ENCODE measurements around the gene SAMD11. TPM values are rescaled to one million over a fixed set of nuclear protein-coding genes. Genes with fewer than 3 reads are reported as not detected.

Gene SAMD11
- total RNA-seq, 1 experiment from 2014 or later, result 13.5 TPM

DNA sequence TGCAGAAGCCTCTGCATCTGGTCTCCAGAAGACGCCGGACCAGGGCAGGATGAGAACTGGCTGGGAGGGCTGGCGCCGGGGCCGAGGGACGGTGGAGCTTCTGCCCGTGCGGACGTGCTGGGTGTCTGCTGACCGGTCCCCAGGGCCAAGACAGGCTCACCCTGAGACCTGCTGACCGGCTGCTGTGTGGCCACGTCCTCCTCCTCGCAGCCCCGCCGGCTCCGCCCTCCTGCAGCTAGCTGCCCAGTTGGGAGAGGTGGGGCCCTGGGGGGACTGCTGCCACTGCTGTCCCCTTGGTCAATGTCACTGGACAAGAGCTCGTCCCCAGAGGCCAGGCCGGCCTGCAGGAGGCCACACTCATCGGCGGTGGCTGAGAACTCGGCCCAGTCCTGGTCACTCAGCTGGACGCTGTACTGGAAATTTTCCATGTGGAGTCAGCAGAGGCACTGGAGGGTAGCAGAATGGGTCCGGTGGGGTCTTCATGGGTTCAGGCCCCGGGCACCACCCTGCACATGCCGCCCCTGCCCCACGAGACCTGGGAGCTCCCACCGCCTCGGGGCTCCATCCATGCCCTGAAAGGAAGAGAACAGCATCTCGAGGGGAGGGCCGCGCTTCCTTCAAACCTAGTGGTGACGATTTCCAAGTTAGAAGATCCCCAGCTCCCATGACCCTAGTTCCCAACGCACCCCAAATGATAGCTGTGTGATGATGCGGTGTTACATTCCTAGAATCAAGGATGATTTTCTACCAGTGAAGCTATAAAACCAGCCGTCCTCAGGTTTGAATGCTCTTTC lies 57.1 kb downstream of the SAMD11 start:
- Mint-ChIP-seq H3K9me3 (peaks cover 4 to 6% of the 10 kb centered on the region in 2 experiments), H3K27me3 (ENCODE audit: low read depth) (peaks cover 66% of the 10 kb centered on the region), H3K36me3 (ENCODE audit: insufficient read depth in 1 of 3, low read depth in 3 of 3) (peaks cover 0 to 6% (median 4%) of the 10 kb centered on the region in 3 experiments; a peak in 4 of 7 replicates), H3K4me1 (peaks cover 1 to 6% of the 10 kb centered on the region in 2 experiments; a peak in 3 of 4 replicates), H3K4me3 (no peak overlapping the region), H3K27ac (no peak overlapping the region)
- no CpG with 5 or more reads among the region's 35 CpGs for WGBS (ENCODE audit: extremely low coverage, insufficient read length, low lambda C conversion rate)
- H3K4ac ChIP-seq (ENCODE audit: low read depth, low read length), result no peak overlapping the region
- no peak overlapping the region for H3K14ac ChIP-seq (ENCODE audit: insufficient read depth, low read length)
- no peaks in the 10 kb centered on the region for H3K4me1 ChIP-seq (ENCODE audit: insufficient read depth, low read length)
- no peak overlapping the region for H4K5ac ChIP-seq (ENCODE audit: insufficient read length, low read depth, low read length)
- no peak overlapping the region for H2BK120ac ChIP-seq (ENCODE audit: low read depth, low read length, poor library complexity, severe bottlenecking)
- H2AFZ ChIP-seq (ENCODE audit: low read length), result no peak overlapping the region
- no peak overlapping the region for H4K8ac ChIP-seq (replicated peaks; ENCODE audit: insufficient read length, low read depth, low read length)
- H2BK20ac ChIP-seq (ENCODE audit: low read depth, low read length, poor library complexity, severe bottlenecking), result no peak overlapping the region
- H3K23me2 ChIP-seq (ENCODE audit: insufficient read length, low read depth, low read length, poor library complexity, severe bottlenecking), result no peaks in the 10 kb centered on the region
- H4K91ac ChIP-seq (ENCODE audit: insufficient read length, low read depth, low read length), result no peak overlapping the region
- no peak overlapping the region for H3K56ac ChIP-seq (ENCODE audit: insufficient read length, low read depth, low read length)
- H2AK5ac ChIP-seq (ENCODE audit: insufficient read length, low read length), result no peak overlapping the region
- TF ChIP-seq, protein P1, sequence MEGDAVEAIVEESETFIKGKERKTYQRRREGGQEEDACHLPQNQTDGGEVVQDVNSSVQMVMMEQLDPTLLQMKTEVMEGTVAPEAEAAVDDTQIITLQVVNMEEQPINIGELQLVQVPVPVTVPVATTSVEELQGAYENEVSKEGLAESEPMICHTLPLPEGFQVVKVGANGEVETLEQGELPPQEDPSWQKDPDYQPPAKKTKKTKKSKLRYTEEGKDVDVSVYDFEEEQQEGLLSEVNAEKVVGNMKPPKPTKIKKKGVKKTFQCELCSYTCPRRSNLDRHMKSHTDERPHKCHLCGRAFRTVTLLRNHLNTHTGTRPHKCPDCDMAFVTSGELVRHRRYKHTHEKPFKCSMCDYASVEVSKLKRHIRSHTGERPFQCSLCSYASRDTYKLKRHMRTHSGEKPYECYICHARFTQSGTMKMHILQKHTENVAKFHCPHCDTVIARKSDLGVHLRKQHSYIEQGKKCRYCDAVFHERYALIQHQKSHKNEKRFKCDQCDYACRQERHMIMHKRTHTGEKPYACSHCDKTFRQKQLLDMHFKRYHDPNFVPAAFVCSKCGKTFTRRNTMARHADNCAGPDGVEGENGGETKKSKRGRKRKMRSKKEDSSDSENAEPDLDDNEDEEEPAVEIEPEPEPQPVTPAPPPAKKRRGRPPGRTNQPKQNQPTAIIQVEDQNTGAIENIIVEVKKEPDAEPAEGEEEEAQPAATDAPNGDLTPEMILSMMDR (conservative IDR thresholded peaks at IDR 0.05), result no peak
- H3T11ph ChIP-seq (ENCODE audit: low read length), result no peak overlapping the region
- DNase-seq, result no peak
- no peak overlapping the region for H3K23ac ChIP-seq (ENCODE audit: insufficient read length, low read depth, low read length)
- no peak overlapping the region for H3K9ac ChIP-seq (ENCODE audit: extremely low read depth, insufficient read length, low read length)
- H4K20me1 ChIP-seq (ENCODE audit: control insufficient read depth, insufficient read depth, insufficient read length), result no peaks in the 10 kb centered on the region
- H2BK12ac ChIP-seq (ENCODE audit: insufficient read length, low read depth, low read length), result no peak overlapping the region
- H3K79me1 ChIP-seq (ENCODE audit: insufficient read depth, low read depth, low read length, poor library complexity, severe bottlenecking), result no peaks in the 10 kb centered on the region
- peaks cover 2% of the 10 kb centered on the region; the same call in 1 of the 2 replicates for H3K27me3 ChIP-seq (ENCODE audit: insufficient read depth, low read length)
- no peaks in the 10 kb centered on the region for H3K79me2 ChIP-seq (ENCODE audit: insufficient read depth, low read length)
- H2BK5ac ChIP-seq (ENCODE audit: insufficient read length, low read length), result no peak overlapping the region
- H3K9me3 ChIP-seq (ENCODE audit: control insufficient read depth, low read depth, low read length), result no peaks in the 10 kb centered on the region
- H2BK15ac ChIP-seq (ENCODE audit: low read depth, low read length), result no peak overlapping the region
- no peak overlapping the region for H3K4me2 ChIP-seq (ENCODE audit: insufficient read depth, insufficient read length, low read length)
- H3K18ac ChIP-seq (ENCODE audit: insufficient read length, low read depth, low read length), result no peak overlapping the region
- H3K27ac ChIP-seq (ENCODE audit: insufficient read length, low read depth, low read length), result no peak overlapping the region

Data from H9 (cell line).